ENCODE results near the gene SMIM8.
"Not testable (repeated sequence)": the region's sequence is repeated elsewhere in the genome, so short reads cannot be mapped to it uniquely, and the experiment has no call there.

SMIM8 gene

DNA sequence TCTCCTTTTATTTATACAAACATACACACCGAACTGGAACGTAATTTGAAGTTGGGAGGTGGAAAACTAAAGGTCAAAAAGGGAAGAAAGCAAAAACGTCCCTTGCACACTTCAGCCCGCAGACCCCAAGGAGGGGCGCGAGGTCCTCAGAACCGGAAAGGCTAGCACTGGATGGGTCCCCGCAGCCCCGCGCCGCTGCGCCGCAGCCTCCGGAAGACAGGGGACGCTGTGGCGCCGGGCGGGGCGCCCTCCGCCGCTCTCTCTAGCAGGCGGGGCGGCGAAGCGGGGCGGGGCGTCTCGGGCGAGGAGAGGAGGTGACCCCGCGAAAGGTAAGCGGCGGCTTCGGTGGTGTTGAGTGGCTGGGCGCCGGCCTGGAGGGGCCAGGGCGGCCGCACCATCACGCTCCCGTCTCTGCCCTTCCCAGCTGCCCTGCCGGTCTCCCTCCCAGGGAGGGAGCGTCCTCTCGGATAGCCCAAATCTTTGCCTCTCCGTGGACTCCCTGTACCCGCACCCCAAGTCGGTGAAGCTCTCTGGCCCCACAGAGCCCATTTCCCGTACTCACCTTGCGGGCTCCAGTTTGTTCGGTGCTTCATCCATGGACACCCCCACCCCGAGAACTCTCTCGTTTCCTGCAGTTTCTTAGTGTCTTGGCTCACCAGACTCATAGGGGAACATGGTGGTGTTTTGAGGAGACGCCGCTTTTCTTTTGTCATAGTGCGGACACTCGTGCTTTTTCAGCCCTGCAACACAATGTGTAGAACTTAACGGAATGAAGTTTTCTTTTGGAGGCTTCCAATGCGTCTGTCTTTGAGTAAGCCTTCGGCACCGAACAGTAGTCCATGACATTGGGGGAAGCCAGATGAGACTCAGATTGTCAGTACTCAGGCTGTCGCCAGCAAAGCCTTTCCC, at the start of gene SMIM8:
SMIM8 (plus strand) TSS at position 285 of the 909 bp plus-strand sequence. CDS start 14,444 bp downstream, outside the sequence.
- no peak for FAIRE-seq

DNA sequence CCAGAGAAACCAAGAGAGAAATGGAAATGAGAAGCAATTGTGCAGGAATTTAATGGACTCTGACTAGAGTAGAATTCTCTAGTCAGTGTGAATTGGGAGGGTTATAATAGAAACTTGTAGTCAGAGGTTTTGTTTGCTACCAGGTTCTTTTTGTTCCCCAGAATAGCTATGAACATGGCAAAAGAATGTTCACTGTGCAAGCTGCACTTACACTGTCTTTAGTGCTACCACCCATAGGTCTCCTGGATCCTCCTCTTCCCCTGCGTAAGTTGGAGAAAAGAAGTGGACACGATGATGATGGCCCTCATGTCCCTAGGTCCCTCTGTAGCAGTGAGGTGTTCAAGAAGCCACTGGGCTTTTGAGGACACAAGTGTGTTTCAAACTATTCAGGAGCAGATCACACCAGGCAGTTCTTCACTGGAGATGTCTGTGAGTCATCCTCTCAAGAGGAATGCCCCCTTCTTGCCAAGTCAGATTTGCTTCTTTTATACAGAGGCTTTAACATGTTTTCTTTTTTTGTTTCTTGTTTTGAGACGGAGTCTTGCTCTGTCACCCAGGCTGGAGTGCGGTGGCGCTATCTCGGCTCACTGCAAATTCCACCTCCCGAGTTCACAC, 47.6 kb upstream of the SMIM8 start:
- no peak for FAIRE-seq

DNA sequence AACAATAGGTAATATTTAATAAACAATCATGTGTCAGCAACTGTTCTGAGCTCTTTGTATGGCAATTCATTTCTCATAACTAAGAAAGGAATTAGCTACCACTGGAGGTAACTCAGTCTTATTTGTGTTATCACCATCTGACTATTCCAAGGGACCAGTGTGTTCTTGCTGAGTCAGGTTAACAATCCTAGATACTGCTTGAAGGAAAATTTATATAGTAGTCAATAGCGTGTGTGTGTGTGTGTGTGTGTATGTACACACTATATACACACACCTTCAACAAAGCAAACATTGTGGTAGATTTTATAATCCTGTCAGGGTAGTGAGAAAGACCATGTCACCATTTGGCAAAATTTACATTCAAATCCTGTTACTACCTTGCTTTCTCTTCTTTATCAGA, 45.8 kb upstream of the SMIM8 start:
- FAIRE-seq = no peak

DNA sequence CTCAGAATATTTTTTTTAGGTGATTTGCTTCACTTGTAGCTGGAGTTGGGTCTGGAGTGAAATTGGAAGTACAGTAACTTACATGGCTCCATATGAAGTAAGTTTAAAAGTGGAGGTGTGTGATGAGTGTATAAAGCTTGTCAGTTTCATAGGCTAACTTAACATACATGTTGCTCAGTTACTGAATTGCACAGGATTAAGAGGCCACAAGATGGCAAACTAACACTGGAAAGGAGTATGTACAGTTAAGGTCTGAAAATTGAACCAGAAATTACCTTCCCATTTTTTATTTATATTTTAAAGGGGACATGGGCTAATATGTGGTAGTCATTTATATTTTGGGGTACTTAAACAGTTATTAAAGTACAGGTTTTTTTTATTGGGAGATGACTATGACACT, 45.3 kb upstream of the SMIM8 start:
- FAIRE-seq = peak; percentile 47

DNA sequence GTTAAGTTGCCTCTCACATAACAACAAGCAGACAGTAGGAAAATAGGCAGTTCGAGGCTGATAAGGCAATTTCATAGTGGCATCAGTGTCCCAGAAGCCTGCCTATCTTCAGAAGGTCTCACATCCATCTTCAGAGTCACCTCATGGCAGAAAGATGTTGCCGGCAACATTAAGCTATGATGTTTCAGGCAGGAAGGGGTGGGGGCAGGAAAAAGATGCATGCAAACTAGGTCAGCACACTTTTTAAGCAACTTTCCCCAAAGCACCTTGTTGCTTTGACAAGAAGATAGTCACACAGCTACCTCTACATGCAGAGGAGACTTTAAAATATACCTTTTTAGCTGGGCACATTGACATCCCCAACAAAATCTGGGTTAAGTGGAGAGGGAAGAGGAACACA, 43.2 kb upstream of the SMIM8 start:
- no peak for FAIRE-seq

DNA sequence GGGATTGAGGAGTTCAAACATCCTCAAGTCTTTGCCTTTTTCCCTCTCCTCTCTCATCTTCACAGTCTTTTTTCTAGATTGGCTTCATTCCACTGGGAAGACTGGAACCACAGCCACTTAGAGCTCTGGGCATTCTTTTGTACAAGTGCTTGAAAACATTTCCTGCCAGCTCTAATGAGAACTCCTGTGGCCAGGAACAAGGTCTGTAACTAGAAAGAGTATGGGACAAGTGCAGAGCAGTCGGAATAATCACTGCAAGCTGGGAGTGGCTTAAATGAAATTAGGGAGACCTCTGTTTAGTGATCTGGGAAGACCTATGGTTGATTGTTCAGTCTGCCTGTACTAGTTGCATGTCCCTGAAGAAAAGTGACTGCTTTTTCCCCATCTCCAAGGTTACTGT, 41.0 kb upstream of the SMIM8 start:
- FAIRE-seq = no peak

GRCh38 chr6:87282743-87283142, 39.6 kb upstream of the SMIM8 start:
- no peak for FAIRE-seq

DNA sequence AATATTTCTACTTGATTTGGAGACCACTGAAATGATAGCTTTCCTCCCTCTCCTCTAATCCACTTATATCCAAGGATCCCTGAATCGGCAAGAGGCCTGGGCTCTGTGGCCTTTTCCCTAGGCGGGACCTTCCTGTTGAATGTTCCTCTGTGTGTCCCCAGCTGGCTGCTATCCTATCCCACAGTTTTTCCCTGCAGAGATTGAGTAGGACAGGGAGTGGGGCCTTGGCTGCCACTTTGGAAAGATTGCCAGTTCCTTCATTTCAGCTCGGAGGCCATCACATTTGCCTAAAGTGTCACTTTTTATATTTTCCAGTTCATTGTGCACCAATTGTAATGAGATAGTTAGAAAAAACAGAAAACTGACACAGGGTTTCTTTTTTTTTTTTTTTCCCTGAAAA, 38.9 kb upstream of the SMIM8 start:
- FAIRE-seq = no peak

DNA sequence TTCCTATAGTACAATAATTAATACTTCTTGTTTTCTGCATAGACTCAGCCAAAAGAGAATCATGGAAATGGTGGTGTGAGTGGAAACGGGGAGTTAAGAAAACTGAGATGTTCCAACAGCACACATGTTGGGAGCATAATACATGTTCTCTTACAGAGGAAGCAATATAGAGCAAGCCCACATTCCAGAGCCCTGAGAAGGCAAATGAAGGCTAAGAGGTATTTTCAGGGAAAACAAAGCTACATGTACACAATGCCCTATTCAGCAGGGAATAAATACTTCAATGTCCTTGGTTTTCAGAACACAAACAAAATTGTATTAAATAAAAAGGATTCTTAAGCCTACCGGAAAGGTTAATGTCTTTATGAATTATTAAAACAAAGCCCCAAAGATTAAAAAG, 35.1 kb upstream of the SMIM8 start:
- FAIRE-seq = no peak

- FAIRE-seq = no peak
These were observed 32.8 kb upstream of the SMIM8 start for GRCh38 chr6:87289571-87289970.

- no peak for FAIRE-seq
These were observed 30.5 kb upstream of the SMIM8 start for GRCh38 chr6:87291883-87292282.

- no peak for FAIRE-seq
These were observed 28.9 kb upstream of the SMIM8 start for GRCh38 chr6:87293526-87293925.

- no peak for FAIRE-seq
These were observed 25.3 kb upstream of the SMIM8 start for GRCh38 chr6:87297119-87297518.

- FAIRE-seq = not testable (repeated sequence)
These were observed 21.1 kb upstream of the SMIM8 start for GRCh38 chr6:87301277-87301676.

GRCh38 chr6:87308970-87309369, 13.4 kb upstream of the SMIM8 start:
- no peak for FAIRE-seq

- no peak for FAIRE-seq
These were observed 9.5 kb upstream of the SMIM8 start for GRCh38 chr6:87312860-87313259.

- no peak for FAIRE-seq
These were observed 7.3 kb upstream of the SMIM8 start for GRCh38 chr6:87315071-87315470.

GRCh38 chr6:87319271-87319987, 3.0 kb upstream of the SMIM8 start:
- no peak for FAIRE-seq

- FAIRE-seq = not testable (repeated sequence)
These were observed 1.5 kb downstream of the SMIM8 start for GRCh38 chr6:87323880-87324279.

GRCh38 chr6:87330961-87331360, 8.6 kb downstream of the SMIM8 start:
- no peak for FAIRE-seq

DNA sequence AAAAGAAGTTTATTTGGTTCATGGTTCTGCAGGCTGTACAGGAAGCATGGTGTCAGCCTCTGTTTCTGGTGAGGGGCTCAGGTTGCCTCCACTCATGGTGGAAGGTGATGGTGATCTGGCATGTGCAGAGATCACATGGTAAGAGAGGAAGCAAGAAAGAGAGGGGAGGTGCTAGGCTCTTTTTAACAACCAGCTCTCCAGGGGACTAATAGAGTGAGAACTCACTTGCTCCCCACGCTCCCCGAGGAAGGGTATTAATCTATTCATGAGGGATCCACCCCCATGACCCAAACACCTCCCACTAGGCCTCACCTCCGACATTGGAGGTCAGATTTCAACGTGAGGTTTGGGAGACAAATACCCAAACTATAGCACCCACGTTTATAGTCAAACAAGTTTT, 10.6 kb downstream of the SMIM8 start:
- FAIRE-seq = no peak

GRCh38 chr6:87333591-87334181, 11.3 kb downstream of the SMIM8 start:
- no peak for FAIRE-seq

- FAIRE-seq = no peak
These were observed 12.3 kb downstream of the SMIM8 start for GRCh38 chr6:87334683-87335082.

Measured in G401.6 (cell line).